GM12878 (cell line): Measurements from ENCODE around the gene TRIM68.

Experiments used
- CHD1 ChIP-seq: IDR thresholded peaks from 2 replicates; pipeline ENCODE4 v1.6.1; 2012; ENCODE audit warnings: low read depth, low read length, improper control_type of control experiment
- EZH2 ChIP-seq: IDR thresholded peaks from 2 replicates; pipeline ENCODE4 v1.6.1; 2012; ENCODE audit warnings: low read depth, mild to moderate bottlenecking, control low read depth, inconsistent platforms, low read length, borderline replicate concordance; ENCODE audit not compliant: control insufficient read depth
- LARP7 ChIP-seq: fragments of 450-650 bp; IDR thresholded peaks from 2 replicates; pipeline ENCODE4 v1.6.1; 2017; ENCODE audit warnings: mild to moderate bottlenecking
- POLR2AphosphoS5 ChIP-seq: IDR thresholded peaks from 2 replicates; pipeline ENCODE4 v1.6.1; 2011; ENCODE audit warnings: mild to moderate bottlenecking, low read length, inconsistent platforms
- RFX5 ChIP-seq: IDR thresholded peaks from 2 replicates; pipeline ENCODE4 v1.6.1; 2011; ENCODE audit warnings: low read depth, low read length, improper control_type of control experiment
- SP1 ChIP-seq: IDR thresholded peaks from one replicate; pipeline ENCODE4 v1.6.1; 2011; ENCODE audit warnings: low read depth, low read length
- USF1 ChIP-seq: IDR thresholded peaks from 2 replicates; pipeline ENCODE4 v1.6.1; 2011; ENCODE audit warnings: borderline replicate concordance, low read depth, mild to moderate bottlenecking, moderate library complexity, mixed read lengths, low read length; ENCODE audit not compliant: insufficient read depth; ENCODE audit errors: extremely low read length
- ZNF274 ChIP-seq: IDR thresholded peaks from one replicate; pipeline ENCODE4 v1.8.0; 2011; ENCODE audit not compliant: insufficient read length, insufficient read depth
- ZNF687 ChIP-seq: fragments of 450-650 bp; IDR thresholded peaks from 2 replicates; pipeline ENCODE4 v1.6.1; 2017; ENCODE audit warnings: mild to moderate bottlenecking, moderate library complexity
- ZSCAN29 ChIP-seq: fragments of 450-650 bp; IDR thresholded peaks from 2 replicates; pipeline ENCODE4 v1.6.1; 2017; ENCODE audit warnings: mild to moderate bottlenecking, moderate library complexity
- TF ChIP-seq, protein P1 (sequence below), 3 experiments: IDR thresholded peaks in 2 of 3; conservative IDR thresholded peaks in 1 of 3; 2 replicates each; pipeline ENCODE4 v1.5.1; 2011; ENCODE audit warnings: low read depth in 3 of 3, low read length in 3 of 3, mild to moderate bottlenecking in 3 of 3, control low read depth in 2 of 3, moderate library complexity in 2 of 3, inconsistent platforms in 1 of 3, mixed read lengths in 1 of 3; ENCODE audit not compliant: control insufficient read depth in 2 of 3, insufficient read depth in 1 of 3; ENCODE audit errors: extremely low read depth in 1 of 3

DNA sequence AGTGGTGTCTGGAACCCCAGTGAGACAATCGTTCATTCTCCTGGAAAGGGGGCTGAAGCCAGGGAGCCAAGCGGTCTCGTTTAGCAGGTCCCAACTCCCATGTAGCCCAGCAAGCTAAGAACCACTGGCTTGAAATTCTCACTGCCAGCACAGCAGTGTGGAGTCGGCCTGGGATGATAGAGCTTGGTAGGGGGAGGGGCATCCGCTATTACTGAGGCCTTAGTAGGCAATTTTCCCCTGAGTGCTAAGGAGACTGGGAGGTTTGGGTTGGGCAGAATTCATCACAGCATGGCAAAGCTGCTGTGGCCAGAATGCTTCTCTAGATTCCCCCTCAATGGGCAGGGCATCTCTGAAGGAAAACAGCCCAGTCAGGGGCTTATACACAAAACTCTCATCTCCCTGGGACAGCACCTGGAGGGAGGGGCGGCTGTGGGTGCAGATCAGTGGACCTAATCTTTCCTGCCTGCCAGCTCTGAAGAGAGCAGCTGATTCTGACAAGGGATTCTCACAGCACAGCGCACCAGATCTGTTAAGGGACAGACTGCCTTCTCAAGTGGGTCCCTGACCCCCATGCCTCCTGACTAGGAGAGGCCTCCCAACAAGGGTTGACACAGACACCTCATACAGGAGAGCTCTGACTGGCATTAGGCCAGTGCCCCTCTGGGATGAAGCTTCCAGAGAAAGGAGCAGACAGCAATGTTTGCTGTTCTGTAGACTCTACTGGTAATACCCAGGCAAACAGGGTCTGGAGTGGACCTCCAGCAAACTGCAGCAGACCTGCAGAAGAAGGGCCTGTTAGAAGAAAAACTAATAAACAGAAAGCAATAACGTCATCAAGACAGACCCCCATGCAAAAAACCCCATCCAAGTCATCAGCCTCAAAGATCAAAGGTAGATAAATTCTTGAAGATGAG, 48.2 kb downstream of the TRIM68 start:
- TF ChIP-seq POLR2AphosphoS5, result no peak
- TF ChIP-seq, protein P1, sequence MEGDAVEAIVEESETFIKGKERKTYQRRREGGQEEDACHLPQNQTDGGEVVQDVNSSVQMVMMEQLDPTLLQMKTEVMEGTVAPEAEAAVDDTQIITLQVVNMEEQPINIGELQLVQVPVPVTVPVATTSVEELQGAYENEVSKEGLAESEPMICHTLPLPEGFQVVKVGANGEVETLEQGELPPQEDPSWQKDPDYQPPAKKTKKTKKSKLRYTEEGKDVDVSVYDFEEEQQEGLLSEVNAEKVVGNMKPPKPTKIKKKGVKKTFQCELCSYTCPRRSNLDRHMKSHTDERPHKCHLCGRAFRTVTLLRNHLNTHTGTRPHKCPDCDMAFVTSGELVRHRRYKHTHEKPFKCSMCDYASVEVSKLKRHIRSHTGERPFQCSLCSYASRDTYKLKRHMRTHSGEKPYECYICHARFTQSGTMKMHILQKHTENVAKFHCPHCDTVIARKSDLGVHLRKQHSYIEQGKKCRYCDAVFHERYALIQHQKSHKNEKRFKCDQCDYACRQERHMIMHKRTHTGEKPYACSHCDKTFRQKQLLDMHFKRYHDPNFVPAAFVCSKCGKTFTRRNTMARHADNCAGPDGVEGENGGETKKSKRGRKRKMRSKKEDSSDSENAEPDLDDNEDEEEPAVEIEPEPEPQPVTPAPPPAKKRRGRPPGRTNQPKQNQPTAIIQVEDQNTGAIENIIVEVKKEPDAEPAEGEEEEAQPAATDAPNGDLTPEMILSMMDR (IDR thresholded peaks at IDR 0.05 in 2 of 3, conservative IDR thresholded peaks at IDR 0.05 in 1 of 3; ENCODE audit: control insufficient read depth in 2 of 3, extremely low read depth in 1 of 3, insufficient read depth in 1 of 3, low read depth in 3 of 3, low read length in 3 of 3), result no peak
- TF ChIP-seq CHD1, result no peak
- no peak for TF ChIP-seq ZSCAN29
- no peak for TF ChIP-seq SP1
- TF ChIP-seq ZNF274, result no peak
- TF ChIP-seq ZNF687, result no peak
- no peak for TF ChIP-seq USF1
- TF ChIP-seq RFX5, result no peak
- no peak for TF ChIP-seq LARP7
- no peak for TF ChIP-seq EZH2
